MCF 10A (cell line): ENCODE measurements around the gene MAN2B1. TPM values are rescaled to one million over a fixed set of nuclear protein-coding genes. Genes with fewer than 3 reads are reported as not detected.

Experiments
- BruUV-seq: library from RNA; stranded (reverse); fragments of 400-500 nt; replicated peaks from 2 replicates; lab custom pipeline; 2021; lab: Mats Ljungman, UMichigan
- CTCF ChIA-PET: fragments of 300-600 bp; sonication (Branson Sonifier 250); formaldehyde crosslinking; extraction: SDS; loops from one replicate; lab custom pipeline; 2021; ENCODE audit warnings: antibody characterized with exemption, inconsistent platforms; lab: Yijun Ruan, JAX
- POLR2A ChIA-PET: fragments of 300-600, 350-650 bp; sonication (Branson Sonifier 250); formaldehyde crosslinking; extraction: SDS; loops from one replicate; lab custom pipeline; 2020; ENCODE audit warnings: antibody characterized with exemption, inconsistent platforms; lab: Yijun Ruan, JAX
- DNase-seq: peaks from one replicate; pipeline ENCODE4 v3.0.0-alpha.2; 2018; ENCODE audit not compliant: unreplicated experiment
- H3K27ac Mint-ChIP-seq: one replicate; pipeline ENCODE4 v1.8.0; 2022; ENCODE audit warnings: mild to moderate bottlenecking, low read depth, mixed read lengths; ENCODE audit not compliant: unreplicated experiment
- H3K27me3 Mint-ChIP-seq: one replicate; pipeline ENCODE4 v1.8.0; 2022; ENCODE audit warnings: mixed read lengths; ENCODE audit not compliant: insufficient read depth, unreplicated experiment
- H3K36me3 Mint-ChIP-seq: one replicate; pipeline ENCODE4 v1.8.0; 2022; ENCODE audit warnings: mild to moderate bottlenecking, moderate library complexity, mixed read lengths; ENCODE audit not compliant: insufficient read depth, unreplicated experiment
- H3K4me1 Mint-ChIP-seq: one replicate; pipeline ENCODE4 v1.8.0; 2022; ENCODE audit warnings: mixed read lengths; ENCODE audit not compliant: insufficient read depth, unreplicated experiment
- H3K4me3 Mint-ChIP-seq: one replicate; pipeline ENCODE4 v1.8.0; 2022; ENCODE audit warnings: mild to moderate bottlenecking, moderate library complexity, mixed read lengths; ENCODE audit not compliant: unreplicated experiment
- H3K9me3 Mint-ChIP-seq: one replicate; pipeline ENCODE4 v1.8.0; 2022; ENCODE audit warnings: mixed read lengths; ENCODE audit not compliant: unreplicated experiment
- CTCF ChIP-seq: fragments of 200-600 bp; IDR thresholded peaks from one replicate; pipeline ENCODE4 v1.8.0; 2022; ENCODE audit warnings: antibody characterized with exemption, mild to moderate bottlenecking; ENCODE audit not compliant: unreplicated experiment
- intact Hi-C: fragments of 100-400 bp; cut with micrococcal nuclease; formaldehyde crosslinking; loops from 2 replicates; pipeline ENCODE4 v1.14.1; 2022
- total RNA-seq: library from RNA; stranded (reverse); gene quantifications from 2 replicates; pipeline ENCODE4 v1.2.3, GENCODE V29; 2022

Gene MAN2B1
- total RNA-seq, 1 experiment from 2014 or later = 53.8 TPM

GRCh38 chr19:12606796-12607195 lies 59.7 kb downstream of the MAN2B1 start:
- Mint-ChIP-seq H3K9me3 (no peaks in the 10 kb centered on the region), H3K4me1 (no peaks in the 10 kb centered on the region), H3K27ac (no peak overlapping the region), H3K27me3 (no peaks in the 10 kb centered on the region), H3K36me3 (peaks cover 49% of the 10 kb centered on the region), H3K4me3 (no peak overlapping the region)
- ChIA-PET POLR2A (interaction anchor here (0.6 to 1.1 kb wide), 3 partner anchors 56 to 1299 kb away, joined by 3 to 4 read pairs (median 3); partner anchors contain the start of genes CC2D1A and ZNF564), CTCF (interaction anchor here (0.5 to 0.7 kb wide), 4 partner anchors 13 to 1901 kb away, joined by 3 to 5 read pairs (median 3); no protein-coding TSS in a partner anchor)
- no TSS peak for BruUV-seq
- intact Hi-C loops = no loop called here
- TF ChIP-seq CTCF = no peak
- no peak for DNase-seq

GRCh38 chr19:12603714-12604113 lies 62.8 kb downstream of the MAN2B1 start:
- ChIA-PET CTCF (interaction anchor here (0.6 kb wide), 1 partner anchor 280 kb away, joined by 7 read pairs; no protein-coding TSS in a partner anchor), POLR2A (interaction anchor here (1.0 kb wide), 1 partner anchor 13 kb away, joined by 4 read pairs; no protein-coding TSS in a partner anchor)
- Mint-ChIP-seq H3K4me1 (no peaks in the 10 kb centered on the region), H3K4me3 (no peak overlapping the region), H3K9me3 (no peaks in the 10 kb centered on the region), H3K36me3 (peaks cover 61% of the 10 kb centered on the region), H3K27ac (no peak overlapping the region), H3K27me3 (no peaks in the 10 kb centered on the region)
- BruUV-seq = no TSS peak
- intact Hi-C loops = no loop called here
- TF ChIP-seq CTCF = no peak
- no peak for DNase-seq

- Mint-ChIP-seq H3K4me1 (no peaks in the 10 kb centered on the region), H3K4me3 (no peak overlapping the region), H3K9me3 (no peaks in the 10 kb centered on the region), H3K27me3 (no peaks in the 10 kb centered on the region), H3K36me3 (peaks cover 52% of the 10 kb centered on the region), H3K27ac (no peak overlapping the region)
- no TSS peak for BruUV-seq
- no peak for DNase-seq
- ChIA-PET POLR2A (no interaction called here), CTCF (no interaction called here)
- no peak for TF ChIP-seq CTCF
- intact Hi-C loops = no loop called here
Observed at GRCh38 chr19:12597594-12597993, 68.9 kb downstream of the MAN2B1 start.

- CTCF ChIA-PET = no interaction called here
- no peak overlapping the region for H3K27ac Mint-ChIP-seq
- no peak for DNase-seq
- intact Hi-C loops = no loop called here
- no peak overlapping the region for H3K4me3 Mint-ChIP-seq
- no peaks in the 10 kb centered on the region for H3K27me3 Mint-ChIP-seq
- H3K36me3 Mint-ChIP-seq = peaks cover 46% of the 10 kb centered on the region
- BruUV-seq = no TSS peak
- no peak for TF ChIP-seq CTCF
- POLR2A ChIA-PET = no interaction called here
- no peaks in the 10 kb centered on the region for H3K9me3 Mint-ChIP-seq
- H3K4me1 Mint-ChIP-seq = no peaks in the 10 kb centered on the region
Observed at GRCh38 chr19:12596927-12597548, 69.5 kb downstream of the MAN2B1 start.

Other genes starting within 250 kb of the MAN2B1 start
- gene ZNF443, start 225.7 kb downstream of the MAN2B1 start, total RNA-seq = 0.79 and 1.6 TPM in 2 replicates
- 0.23 and 0.52 TPM in 2 replicates for gene ZNF709, start 181.9 kb downstream of the MAN2B1 start, total RNA-seq
- 4.4 and 5.1 TPM in 2 replicates for gene ZNF564, start 115.3 kb downstream of the MAN2B1 start, total RNA-seq
- 6.9 and 8.4 TPM in 2 replicates for gene ZNF490, start 55.9 kb downstream of the MAN2B1 start, total RNA-seq
- gene ZNF791, start 55.8 kb downstream of the MAN2B1 start, total RNA-seq = 23.7 and 40.2 TPM in 2 replicates
- 9.3 and 11.7 TPM in 2 replicates for gene WDR83, start 65 bp upstream of the MAN2B1 start, total RNA-seq
- 74.2 and 85.8 TPM in 2 replicates for gene DHPS, start 15.1 kb upstream of the MAN2B1 start, total RNA-seq
- not detected in 2 replicates for gene GNG14, start 21.3 kb upstream of the MAN2B1 start, total RNA-seq
- 10.8 and 13.8 TPM in 2 replicates for gene FBXW9, start 29.9 kb upstream of the MAN2B1 start, total RNA-seq
- 74.7 and 89.5 TPM in 2 replicates for gene TNPO2, start 57.2 kb upstream of the MAN2B1 start, total RNA-seq
- 139 and 146 TPM in 2 replicates for gene TRIR, start 67.9 kb upstream of the MAN2B1 start, total RNA-seq
- gene GET3, start 70.8 kb upstream of the MAN2B1 start, total RNA-seq = 62.9 and 67.1 TPM in 2 replicates
- 0.70 and 0.83 TPM in 2 replicates for gene BEST2, start 85.0 kb upstream of the MAN2B1 start, total RNA-seq
- 31.6 and 32.8 TPM in 2 replicates for gene HOOK2, start 108.8 kb upstream of the MAN2B1 start, total RNA-seq
- 86.4 and 125 TPM in 2 replicates for gene JUNB, start 124.7 kb upstream of the MAN2B1 start, total RNA-seq
- 224 and 295 TPM in 2 replicates for gene PRDX2, start 135.1 kb upstream of the MAN2B1 start, total RNA-seq
- gene THSD8, start 135.3 kb upstream of the MAN2B1 start, total RNA-seq = 6.9 and 14.5 TPM in 2 replicates
- 11.2 and 16.7 TPM in 2 replicates for gene RNASEH2A, start 139.8 kb upstream of the MAN2B1 start, total RNA-seq
- gene RTBDN, start 167.8 kb upstream of the MAN2B1 start, total RNA-seq = not detected in 2 replicates
- gene MAST1, start 171.8 kb upstream of the MAN2B1 start, total RNA-seq = 1.0 and 1.6 TPM in 2 replicates
- gene DNASE2, start 214.7 kb upstream of the MAN2B1 start, total RNA-seq = 26.7 and 28.7 TPM in 2 replicates
- gene KLF1, start 220.5 kb upstream of the MAN2B1 start, total RNA-seq = not detected in 2 replicates
- gene GCDH, start 224.4 kb upstream of the MAN2B1 start, total RNA-seq = 22.9 and 38.0 TPM in 2 replicates